Adipocyte (in vitro differentiated cells): ENCODE measurements around the gene ELP6.
"Not testable (repeated sequence)": the region's sequence is repeated elsewhere in the genome, so short reads cannot be mapped to it uniquely, and the experiment has no call there.

Source experiments
- DNase-seq: peaks from one replicate; pipeline ENCODE4 v3.0.0-alpha.2; 2015; ENCODE audit warnings: low read depth
- H3K27me3 ChIP-seq: replicated peaks from 2 replicates; pipeline ENCODE4 v1.7.0; 2013; ENCODE audit warnings: mild to moderate bottlenecking, low read length, moderate library complexity; ENCODE audit not compliant: control insufficient read depth, insufficient read depth
- H3K36me3 ChIP-seq: 2 replicates; pipeline ENCODE4 v1.7.0; 2013; ENCODE audit warnings: low read length, mild to moderate bottlenecking, moderate library complexity; ENCODE audit not compliant: control insufficient read depth, insufficient read depth, severe bottlenecking
- H3K4me1 ChIP-seq: 2 replicates; pipeline ENCODE4 v1.7.0; 2013; ENCODE audit warnings: mild to moderate bottlenecking, low read length, moderate library complexity; ENCODE audit not compliant: control insufficient read depth, insufficient read depth
- H3K4me3 ChIP-seq: 2 replicates; pipeline ENCODE4 v1.7.0; 2013; ENCODE audit warnings: mild to moderate bottlenecking, low read length, moderate library complexity
- H3K9ac ChIP-seq: 2 replicates; pipeline ENCODE4 v1.7.0; 2013; ENCODE audit warnings: mild to moderate bottlenecking, low read length, moderate library complexity
- H3K9me3 ChIP-seq: 2 replicates; pipeline ENCODE4 v1.7.0; 2013; ENCODE audit warnings: mild to moderate bottlenecking, low read length, moderate library complexity; ENCODE audit not compliant: control insufficient read depth

Gene ELP6

GRCh38 chr3:47527952-47528725 lies 14.6 kb upstream of the ELP6 start:
- H3K27me3 ChIP-seq, result peaks cover 8% of the 10 kb centered on the region
- H3K9ac ChIP-seq, result no peak overlapping the region
- H3K36me3 ChIP-seq, result no peaks in the 10 kb centered on the region
- no peak overlapping the region for H3K4me3 ChIP-seq
- no peaks in the 10 kb centered on the region for H3K9me3 ChIP-seq
- no peaks in the 10 kb centered on the region for H3K4me1 ChIP-seq
- DNase-seq, result no peak

- Histone ChIP-seq H3K27me3 (peaks cover 8% of the 10 kb centered on the region), H3K9ac (no peak overlapping the region), H3K9me3 (no peaks in the 10 kb centered on the region), H3K4me1 (peaks cover 4% of the 10 kb centered on the region), H3K36me3 (no peaks in the 10 kb centered on the region), H3K4me3 (no peak overlapping the region)
- no peak for DNase-seq
Measured at GRCh38 chr3:47525617-47526016, 12.1 kb upstream of the ELP6 start.

- H3K4me1 ChIP-seq, result peaks cover 4% of the 10 kb centered on the region
- H3K9ac ChIP-seq, result no peak overlapping the region
- no peak for DNase-seq
- no peak overlapping the region for H3K4me3 ChIP-seq
- no peaks in the 10 kb centered on the region for H3K9me3 ChIP-seq
- H3K27me3 ChIP-seq, result peaks cover 8% of the 10 kb centered on the region
- no peaks in the 10 kb centered on the region for H3K36me3 ChIP-seq
Measured at GRCh38 chr3:47523310-47524073, 10.0 kb upstream of the ELP6 start.

- H3K36me3 ChIP-seq, result no peaks in the 10 kb centered on the region
- no peaks in the 10 kb centered on the region for H3K9me3 ChIP-seq
Measured at GRCh38 chr3:47522082-47522987, 8.8 kb upstream of the ELP6 start.

GRCh38 chr3:47520756-47521155 lies 7.2 kb upstream of the ELP6 start:
- no peak for DNase-seq
- H3K4me1 ChIP-seq, result peaks cover 6% of the 10 kb centered on the region
- H3K36me3 ChIP-seq, result no peaks in the 10 kb centered on the region
- H3K9ac ChIP-seq, result no peak overlapping the region
- H3K9me3 ChIP-seq, result no peaks in the 10 kb centered on the region
- H3K27me3 ChIP-seq, result peaks cover 11% of the 10 kb centered on the region
- H3K4me3 ChIP-seq, result no peak overlapping the region

More at GRCh38 chr3:47522082-47522987, 8.8 kb upstream of the ELP6 start:
- Histone ChIP-seq H3K27me3 (peaks cover 11% of the 10 kb centered on the region), H3K9ac (no peak overlapping the region), H3K4me1 (peaks cover 4% of the 10 kb centered on the region), H3K4me3 (no peak overlapping the region)
- peak; percentile 93 for DNase-seq

- H3K9ac ChIP-seq, result no peak overlapping the region
- H3K4me1 ChIP-seq, result peaks cover 9% of the 10 kb centered on the region
- H3K4me3 ChIP-seq, result no peak overlapping the region
- H3K9me3 ChIP-seq, result no peaks in the 10 kb centered on the region
- no peak for DNase-seq
- H3K36me3 ChIP-seq, result no peaks in the 10 kb centered on the region
- peaks cover 3% of the 10 kb centered on the region for H3K27me3 ChIP-seq
Measured at GRCh38 chr3:47517937-47518336, 4.4 kb upstream of the ELP6 start.

- no peak overlapping the region for H3K4me3 ChIP-seq
- peaks cover 3% of the 10 kb centered on the region for H3K27me3 ChIP-seq
- H3K9me3 ChIP-seq, result no peaks in the 10 kb centered on the region
- DNase-seq, result no peak
- no peak overlapping the region for H3K9ac ChIP-seq
- peaks cover 1% of the 10 kb centered on the region for H3K36me3 ChIP-seq
- peaks cover 16% of the 10 kb centered on the region for H3K4me1 ChIP-seq
Measured at GRCh38 chr3:47515864-47516319, 2.4 kb upstream of the ELP6 start.

- H3K9me3 ChIP-seq, result no peaks in the 10 kb centered on the region
Measured at GRCh38 chr3:47515100-47515499, 1.6 kb upstream of the ELP6 start.

GRCh38 chr3:47512416-47513124 lies 942 bp downstream of the ELP6 start:
- Histone ChIP-seq H3K4me1 (peaks cover 16% of the 10 kb centered on the region), H3K36me3 (peaks cover 23% of the 10 kb centered on the region), H3K9ac (peak overlapping the region; percentile 96), H3K27me3 (no peaks in the 10 kb centered on the region), H3K9me3 (no peaks in the 10 kb centered on the region), H3K4me3 (peak overlapping the region; percentile 92)
- peak; percentile 43 for DNase-seq

More at GRCh38 chr3:47515100-47515499, 1.6 kb upstream of the ELP6 start:
- Histone ChIP-seq H3K4me1 (peaks cover 16% of the 10 kb centered on the region), H3K36me3 (peaks cover 9% of the 10 kb centered on the region), H3K27me3 (peaks cover 3% of the 10 kb centered on the region), H3K9ac (no peak overlapping the region), H3K4me3 (no peak overlapping the region)
- no peak for DNase-seq

- peaks cover 54% of the 10 kb centered on the region for H3K36me3 ChIP-seq
- not testable (repeated sequence) for H3K9ac ChIP-seq, H3K4me3 ChIP-seq, H3K4me1 ChIP-seq, DNase-seq, H3K27me3 ChIP-seq, H3K9me3 ChIP-seq
Measured at GRCh38 chr3:47505267-47505666, 8.2 kb downstream of the ELP6 start.
